NCI-H1092 treated with DMSO at 0.1 percent for 48 hours (cell line): ENCODE measurements around the gene GPC1.

Experiments used
- DNase-seq: peaks from one replicate; lab custom pipeline; 2025; lab: John Stamatoyannopoulos, UW

GPC1 gene

GRCh38 chr2:240457223-240458043, 22.0 kb downstream of the GPC1 start:
- no peak for DNase-seq

DNA sequence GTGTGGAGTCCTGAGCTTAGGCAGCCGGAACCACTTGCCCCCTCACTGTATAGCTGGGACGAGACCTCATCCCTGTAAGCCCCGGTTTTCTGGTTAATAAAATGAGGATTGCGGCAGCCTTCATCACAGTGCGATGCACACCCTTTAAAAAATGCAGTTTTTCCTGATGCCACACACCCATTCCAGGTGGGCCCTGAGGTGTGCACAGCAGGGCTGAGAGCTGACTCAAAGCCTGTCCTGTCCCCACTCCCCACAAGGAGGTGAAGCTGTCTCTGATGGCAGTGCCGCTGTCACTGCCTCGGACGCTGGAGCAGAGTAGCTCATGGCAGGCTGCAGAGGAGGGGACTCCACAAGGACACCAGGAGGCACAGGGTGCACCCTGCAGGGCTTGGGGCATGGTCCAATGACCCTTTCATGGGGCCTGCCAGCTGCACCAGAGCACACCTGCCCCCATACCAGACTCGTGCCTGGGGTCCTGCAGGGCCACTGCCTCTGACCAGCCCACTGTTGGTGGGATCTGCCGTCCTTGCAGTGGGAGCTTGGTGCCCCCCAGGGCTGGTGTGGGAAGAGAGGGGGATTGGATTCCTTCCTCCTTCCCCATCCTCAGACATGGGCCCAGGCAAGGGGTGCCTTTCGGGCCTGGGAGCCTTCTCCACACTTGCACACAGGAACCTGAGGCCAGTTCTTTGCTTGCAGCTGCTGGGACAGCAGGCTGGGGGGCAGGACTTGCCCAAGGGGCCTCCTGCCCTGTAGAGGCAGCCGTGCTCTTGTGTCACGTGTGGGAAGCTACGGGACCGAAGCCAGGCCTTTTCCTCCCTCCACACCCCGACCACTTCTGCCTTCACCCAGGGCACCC, 22.8 kb downstream of the GPC1 start:
- no peak for DNase-seq

GRCh38 chr2:240458900-240459391, 23.5 kb downstream of the GPC1 start:
- no peak for DNase-seq

DNA sequence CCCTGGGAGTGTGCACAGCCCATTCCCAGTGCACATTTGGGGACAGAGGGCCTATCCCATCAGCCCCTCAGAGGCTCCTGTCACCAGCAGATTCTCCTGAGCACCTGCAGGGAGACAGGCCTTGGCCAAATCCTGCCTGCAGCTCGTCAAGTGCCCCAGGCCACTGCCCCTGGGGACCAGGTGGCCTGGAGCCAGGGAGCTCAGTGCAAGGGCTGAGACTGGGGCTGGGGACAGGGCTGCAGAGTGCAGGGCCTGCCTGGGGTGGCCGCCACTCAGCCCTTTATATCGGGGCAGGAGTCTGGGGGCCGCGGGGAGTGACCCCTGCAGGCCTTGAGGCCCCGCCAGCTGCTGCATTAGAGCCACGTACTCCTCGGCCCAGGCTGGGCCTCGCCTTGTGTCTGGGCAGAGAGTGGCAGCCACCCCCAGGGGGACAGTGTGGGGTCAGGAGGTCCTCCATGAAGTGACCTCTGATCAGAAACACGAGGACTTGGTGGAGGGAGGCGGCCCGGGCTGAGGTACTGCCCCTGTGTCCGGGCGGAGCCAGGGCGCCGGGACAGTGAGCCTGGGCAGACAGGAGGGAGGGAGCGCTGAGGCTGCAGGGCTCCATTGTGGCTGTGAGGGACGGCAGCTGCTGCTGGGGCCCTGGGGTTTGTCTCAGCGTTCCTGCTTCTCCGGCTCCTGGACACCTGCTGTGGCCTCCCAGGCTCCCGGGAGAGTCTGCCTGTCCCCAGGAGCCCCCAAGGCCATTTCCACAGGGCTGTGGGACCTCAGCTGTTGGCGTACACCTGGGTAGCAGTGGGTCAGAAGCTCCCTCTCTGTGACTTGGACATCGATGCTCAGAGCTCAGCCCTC, 24.2 kb downstream of the GPC1 start:
- DNase-seq = no peak

- DNase-seq = no peak
Measured at GRCh38 chr2:240460253-240460711, 24.8 kb downstream of the GPC1 start.

- DNase-seq = no peak
Measured at GRCh38 chr2:240460781-240461431, 25.4 kb downstream of the GPC1 start.

DNA sequence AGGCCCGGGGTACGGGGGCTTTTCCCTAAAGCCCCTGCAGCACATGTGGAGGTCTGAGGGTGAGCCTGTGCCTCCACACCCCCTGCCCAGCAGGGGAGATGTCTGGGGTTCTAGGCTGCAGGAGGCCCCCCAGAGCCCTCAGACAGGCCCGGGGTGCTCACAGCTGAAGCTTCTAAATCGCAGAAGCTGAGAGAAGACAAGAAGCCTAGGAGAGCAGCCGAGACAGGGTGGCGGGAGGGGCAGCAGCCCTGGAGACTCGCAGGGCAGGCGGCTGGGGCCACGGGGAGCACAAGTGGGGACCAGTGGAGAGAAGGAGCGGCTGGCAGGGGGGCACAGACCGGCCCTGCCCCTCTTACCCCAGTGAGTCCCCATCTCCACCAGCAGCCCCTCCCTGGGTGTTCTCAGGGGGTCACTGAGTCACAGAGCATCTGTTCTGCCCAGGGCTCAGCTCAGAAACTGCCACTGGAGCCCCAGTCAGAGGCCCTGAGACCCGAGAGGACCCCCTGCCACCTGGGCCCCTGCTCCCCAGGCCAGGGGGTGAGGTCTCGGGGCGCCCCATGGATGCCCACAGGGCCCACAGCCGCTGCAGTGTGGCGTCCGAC, 26.1 kb downstream of the GPC1 start:
- DNase-seq = no peak

- DNase-seq = no peak
Measured at GRCh38 chr2:240462073-240462706, 26.7 kb downstream of the GPC1 start.

GRCh38 chr2:240462707-240463273, 27.3 kb downstream of the GPC1 start:
- DNase-seq = no peak

DNA sequence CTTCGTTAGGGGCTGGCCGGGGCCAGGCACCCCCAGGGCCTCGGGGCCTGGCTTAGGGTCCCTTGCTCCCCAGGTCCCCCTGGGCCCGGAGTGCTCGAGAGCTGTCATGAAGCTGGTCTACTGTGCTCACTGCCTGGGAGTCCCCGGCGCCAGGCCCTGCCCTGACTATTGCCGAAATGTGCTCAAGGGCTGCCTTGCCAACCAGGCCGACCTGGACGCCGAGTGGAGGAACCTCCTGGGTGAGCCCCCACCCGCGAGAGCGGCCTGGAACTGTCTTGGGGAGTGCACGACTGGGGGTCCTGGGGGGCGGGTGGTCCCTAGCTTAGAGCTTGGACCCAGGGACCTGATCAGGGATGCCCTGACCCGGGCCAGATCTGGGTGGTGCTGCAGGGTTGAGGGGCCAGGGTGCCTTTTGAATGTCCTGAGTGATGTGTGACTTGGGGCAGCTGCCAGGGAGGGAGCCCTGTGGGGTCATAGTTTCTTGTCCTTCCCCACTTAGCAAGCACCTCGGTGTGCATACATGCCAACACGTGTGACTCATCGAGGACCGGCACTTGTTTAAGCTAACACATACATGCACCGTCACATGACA, 27.9 kb downstream of the GPC1 start:
- DNase-seq = no peak

DNA sequence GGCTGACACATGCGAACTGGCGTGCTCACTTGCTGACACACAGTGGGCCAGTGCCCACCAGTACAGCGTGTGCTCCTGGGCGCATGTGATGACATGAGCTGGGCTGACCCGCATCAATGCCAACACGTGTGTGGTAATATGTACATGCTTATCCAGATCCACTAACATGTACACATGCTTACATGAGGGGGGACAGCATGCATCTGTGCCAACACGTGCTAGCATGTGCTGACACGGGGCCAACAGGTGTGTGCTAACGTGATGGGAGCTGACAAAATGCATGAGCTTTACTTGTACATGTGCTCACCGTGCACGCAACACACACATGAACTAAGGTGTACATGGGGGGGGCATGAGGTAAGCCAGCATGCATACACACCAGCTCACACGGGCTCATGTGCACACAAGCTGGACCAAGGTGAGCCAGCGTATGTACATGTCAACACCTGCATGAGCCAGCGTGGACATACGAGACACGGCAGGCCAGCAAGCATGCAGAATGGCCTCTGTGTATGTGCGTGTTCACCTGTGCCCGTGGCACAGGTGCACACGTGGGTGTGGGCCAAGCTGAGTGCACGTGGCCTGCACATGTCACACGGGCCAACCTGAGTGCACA, 28.5 kb downstream of the GPC1 start:
- no peak for DNase-seq

DNA sequence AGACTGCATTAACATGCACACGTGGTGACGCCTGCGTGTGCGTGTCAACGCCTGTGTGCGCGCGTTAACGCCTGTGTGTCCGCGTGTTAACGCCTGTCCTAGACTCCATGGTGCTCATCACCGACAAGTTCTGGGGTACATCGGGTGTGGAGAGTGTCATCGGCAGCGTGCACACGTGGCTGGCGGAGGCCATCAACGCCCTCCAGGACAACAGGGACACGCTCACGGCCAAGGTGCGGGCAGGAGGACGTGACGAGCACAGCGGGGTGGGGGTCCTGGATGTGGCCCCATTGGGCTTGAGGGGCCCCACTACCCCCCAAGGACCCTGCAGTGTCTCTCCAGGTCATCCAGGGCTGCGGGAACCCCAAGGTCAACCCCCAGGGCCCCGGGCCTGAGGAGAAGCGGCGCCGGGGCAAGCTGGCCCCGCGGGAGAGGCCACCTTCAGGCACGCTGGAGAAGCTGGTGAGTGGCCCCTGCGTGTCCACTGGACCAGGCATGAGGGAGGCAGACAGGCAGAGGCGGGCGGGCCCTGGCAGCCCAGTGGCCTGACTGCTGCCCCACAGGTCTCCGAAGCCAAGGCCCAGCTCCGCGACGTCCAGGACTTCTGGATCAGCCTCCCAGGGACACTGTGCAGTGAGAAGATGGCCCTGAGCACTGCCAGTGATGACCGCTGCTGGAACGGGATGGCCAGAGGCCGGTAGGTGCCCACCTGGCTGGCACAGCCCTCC, 29.2 kb downstream of the GPC1 start:
- DNase-seq = no peak

GRCh38 chr2:240465268-240465764, 29.9 kb downstream of the GPC1 start:
- DNase-seq = no peak

GRCh38 chr2:240465765-240466578, 30.5 kb downstream of the GPC1 start:
- no peak for DNase-seq

- no peak for DNase-seq
Measured at GRCh38 chr2:240466579-240467148, 31.2 kb downstream of the GPC1 start.

DNA sequence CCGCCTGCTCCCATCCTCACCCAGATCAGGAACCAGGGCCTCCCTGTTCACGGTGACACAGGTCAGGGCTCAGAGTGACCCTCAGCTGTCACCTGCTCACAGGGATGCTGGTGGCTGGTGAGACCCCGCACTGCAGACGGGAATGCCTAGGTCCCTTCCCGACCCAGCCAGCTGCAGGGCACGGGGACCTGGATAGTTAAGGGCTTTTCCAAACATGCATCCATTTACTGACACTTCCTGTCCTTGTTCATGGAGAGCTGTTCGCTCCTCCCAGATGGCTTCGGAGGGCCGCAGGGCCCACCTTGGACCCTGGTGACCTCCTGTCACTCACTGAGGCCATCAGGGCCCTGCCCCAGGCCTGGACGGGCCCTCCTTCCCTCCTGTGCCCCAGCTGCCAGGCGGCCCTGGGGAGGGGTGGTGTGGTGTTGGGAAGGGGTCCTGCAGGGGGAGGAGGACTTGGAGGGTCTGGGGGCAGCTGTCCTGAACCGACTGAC, 31.7 kb downstream of the GPC1 start:
- DNase-seq = no peak
